H1 (cell line): ENCODE data around the gene STARD8. TPM values are rescaled to one million over a fixed set of nuclear protein-coding genes. Genes with fewer than 3 reads are reported as not detected.

ENCODE experiments used
- CTCF ChIA-PET: fragments of 300-600 bp; sonication (Branson Sonifier 250); formaldehyde crosslinking; loops from one replicate; lab custom pipeline; 2021; ENCODE audit not compliant: partially characterized antibody; lab: Charles Lee
- POLR2A ChIA-PET: fragments of 300-600 bp; sonication (Branson Sonifier 250); formaldehyde crosslinking; loops from one replicate; lab custom pipeline; 2021; ENCODE audit warnings: inconsistent platforms; ENCODE audit not compliant: partially characterized antibody; lab: Charles Lee
- DNase-seq, 2 experiments: peaks; one replicate each; pipeline versions ENCODE4 v3.0.0 to v3.0.0-alpha.2; 2010 to 2022; ENCODE audit warnings: low spot score in 2 of 2, low read depth in 1 of 2, mixed read lengths in 1 of 2
- FAIRE-seq: peaks from 2 replicates; lab custom pipeline; 2011; peaks lifted over from hg19 to GRCh38; lab: Jason Lieb, UNC
- H2AFZ ChIP-seq: 2 replicates; pipeline ENCODE4 v1.8.1; 2012; ENCODE audit warnings: low read length, inconsistent platforms
- H2AK5ac ChIP-seq: 2 replicates; pipeline ENCODE4 v1.6.1; 2013; ENCODE audit warnings: low read depth, low read length
- H2BK120ac ChIP-seq: replicated peaks from 2 replicates; pipeline ENCODE3; 2013; ENCODE audit warnings: low read depth, low read length, inconsistent platforms
- H2BK12ac ChIP-seq: 2 replicates; pipeline ENCODE4 v1.6.1; 2013; ENCODE audit warnings: low read depth, low read length
- H2BK15ac ChIP-seq: 2 replicates; pipeline ENCODE4 v1.6.1; 2013; ENCODE audit warnings: low read length
- H2BK20ac ChIP-seq: 2 replicates; pipeline ENCODE4 v1.6.1; 2013; ENCODE audit warnings: low read length
- H2BK5ac ChIP-seq: 2 replicates; pipeline ENCODE4 v1.6.1; 2013; ENCODE audit warnings: low read depth, low read length
- H3K14ac ChIP-seq: 2 replicates; pipeline ENCODE4 v1.6.1; 2013; ENCODE audit warnings: inconsistent platforms; ENCODE audit not compliant: insufficient read length
- H3K18ac ChIP-seq: 2 replicates; pipeline ENCODE4 v1.6.1; 2013; ENCODE audit warnings: low read length; ENCODE audit errors: extremely low read depth
- H3K23ac ChIP-seq: 2 replicates; pipeline ENCODE4 v1.6.1; 2013; ENCODE audit warnings: inconsistent platforms; ENCODE audit not compliant: insufficient read length
- H3K23me2 ChIP-seq: 2 replicates; pipeline ENCODE4 v1.6.1; 2013; ENCODE audit warnings: low read depth, low read length
- H3K27ac ChIP-seq: 2 replicates; pipeline ENCODE4 v1.6.1; 2011; ENCODE audit warnings: low read depth, low read length, inconsistent platforms
- H3K27me3 ChIP-seq, 4 experiments: replicated peaks in 1 of 4; 1 replicate in 1 of 4; 2 replicates in 3 of 4; pipeline versions ENCODE4 v1.6.1 to v1.8.1; 2011 to 2013; ENCODE audit warnings: low read length in 3 of 4, mild to moderate bottlenecking in 3 of 4, inconsistent platforms in 2 of 4, mixed read lengths in 2 of 4, moderate library complexity in 1 of 4; ENCODE audit not compliant: control insufficient read depth in 3 of 4, insufficient read depth in 3 of 4; ENCODE audit errors: extremely low read depth in 1 of 4
- H3K36me3 ChIP-seq, 4 experiments: 2 replicates each; pipeline versions ENCODE4 v1.6.1 to v1.8.1; 2011 to 2013; ENCODE audit warnings: mild to moderate bottlenecking in 4 of 4, low read length in 3 of 4, moderate library complexity in 2 of 4, control low read depth in 1 of 4, inconsistent platforms in 1 of 4; ENCODE audit not compliant: insufficient read depth in 4 of 4, control insufficient read depth in 2 of 4
- H3K4ac ChIP-seq: replicated peaks from 2 replicates; pipeline ENCODE3; 2013; ENCODE audit warnings: low read length, low read depth, mixed read lengths, inconsistent platforms; ENCODE audit not compliant: insufficient read length
- H3K4me1 ChIP-seq, 4 experiments: replicated peaks in 1 of 4; 1 replicate in 1 of 4; 2 replicates in 3 of 4; pipeline versions ENCODE4 v1.6.1 to v1.8.1; 2011 to 2013; ENCODE audit warnings: low read length in 3 of 4, inconsistent platforms in 2 of 4, mixed read lengths in 1 of 4; ENCODE audit not compliant: insufficient read depth in 4 of 4, control insufficient read depth in 3 of 4
- H3K4me2 ChIP-seq, 2 experiments: 2 replicates each; pipeline versions ENCODE4 v1.6.1 to v1.8.1; 2011 to 2013; ENCODE audit warnings: low read depth in 2 of 2, low read length in 2 of 2, control low read depth in 1 of 2, inconsistent platforms in 1 of 2, mild to moderate bottlenecking in 1 of 2; ENCODE audit not compliant: insufficient read depth in 1 of 2
- H3K4me3 ChIP-seq, 4 experiments: fragments of 200-600, 300-600 bp in 1 of 4; sonication (generic), shearing (Covaris generic), sonication (Bioruptor Twin) in 1 of 4; 2 replicates each; pipeline versions ENCODE4 v1.5.1 to v1.8.1; 2011 to 2016; ENCODE audit warnings: low read length in 4 of 4, low read depth in 3 of 4, control low read depth in 2 of 4, inconsistent platforms in 2 of 4, mild to moderate bottlenecking in 2 of 4, mixed read lengths in 1 of 4, moderate library complexity in 1 of 4; ENCODE audit not compliant: insufficient read depth in 2 of 4; ENCODE audit errors: extremely low read depth in 1 of 4
- H3K56ac ChIP-seq: replicated peaks from 2 replicates; pipeline ENCODE3; 2013; ENCODE audit warnings: low read depth, mild to moderate bottlenecking, mixed read lengths, low read length, inconsistent platforms; ENCODE audit not compliant: insufficient read length
- H3K79me1 ChIP-seq: 2 replicates; pipeline ENCODE4 v1.6.1; 2013; ENCODE audit warnings: low read depth, low read length, control low read depth
- H3K79me2 ChIP-seq, 2 experiments: 2 replicates each; pipeline versions ENCODE4 v1.6.1 to v1.8.1; 2012 to 2013; ENCODE audit warnings: low read length in 2 of 2, mild to moderate bottlenecking in 2 of 2, inconsistent platforms in 1 of 2; ENCODE audit not compliant: insufficient read depth in 2 of 2, control insufficient read depth in 1 of 2
- H3K9ac ChIP-seq, 4 experiments: replicated peaks in 1 of 4; 1 replicate in 1 of 4; 2 replicates in 3 of 4; pipeline versions ENCODE4 v1.6.1 to v1.8.1; 2011 to 2013; ENCODE audit warnings: low read depth in 3 of 4, low read length in 3 of 4, control low read depth in 2 of 4, mild to moderate bottlenecking in 2 of 4, moderate library complexity in 2 of 4, inconsistent platforms in 1 of 4; ENCODE audit errors: extremely low read depth in 1 of 4
- H3K9me3 ChIP-seq, 2 experiments: 2 replicates each; pipeline versions ENCODE4 v1.6.1 to v1.8.1; 2012 to 2013; ENCODE audit warnings: mild to moderate bottlenecking in 2 of 2, moderate library complexity in 2 of 2, control low read depth in 1 of 2, inconsistent platforms in 1 of 2, low read depth in 1 of 2, low read length in 1 of 2, mixed read lengths in 1 of 2; ENCODE audit not compliant: insufficient read depth in 2 of 2
- H4K20me1 ChIP-seq, 2 experiments: replicated peaks in 1 of 2; 2 replicates each; pipeline versions ENCODE3 to v1.8.1; 2011 to 2013; ENCODE audit warnings: inconsistent platforms in 2 of 2, low read length in 2 of 2, mild to moderate bottlenecking in 1 of 2; ENCODE audit not compliant: insufficient read depth in 2 of 2, control insufficient read depth in 1 of 2
- H4K5ac ChIP-seq: 2 replicates; pipeline ENCODE4 v1.6.1; 2013; ENCODE audit warnings: low read length, low read depth, mixed read lengths, inconsistent platforms; ENCODE audit not compliant: insufficient read length
- H4K8ac ChIP-seq: 2 replicates; pipeline ENCODE4 v1.8.0; 2013; ENCODE audit warnings: mild to moderate bottlenecking, moderate library complexity, low read length, inconsistent platforms; ENCODE audit not compliant: insufficient read depth; ENCODE audit errors: extremely low read depth
- H4K91ac ChIP-seq: replicated peaks from 2 replicates; pipeline ENCODE3; 2013; ENCODE audit warnings: low read length, mixed read lengths, inconsistent platforms; ENCODE audit not compliant: insufficient read length
- HDAC6 ChIP-seq: IDR thresholded peaks from one replicate; pipeline ENCODE4 v1.7.1; 2012; ENCODE audit warnings: low read depth, mild to moderate bottlenecking, inconsistent platforms, low read length, moderate library complexity
- KDM5A ChIP-seq: fragments of 200-600 bp; IDR thresholded peaks from 2 replicates; pipeline ENCODE4 v1.7.1; 2012; ENCODE audit warnings: mild to moderate bottlenecking, low read length, inconsistent platforms, mixed read lengths
- SRF ChIP-seq: IDR thresholded peaks from 2 replicates; pipeline ENCODE4 v1.6.1; 2011; ENCODE audit warnings: mild to moderate bottlenecking, low read depth, low read length, moderate library complexity
- WGBS, 2 experiments: shearing (Covaris generic) in 1 of 2; methylation state at CpG; one replicate each; pipeline versions ENCODE4 v1.1.6 to v1.1.7; 2013 to 2015; ENCODE audit warnings: low lambda C conversion rate in 2 of 2, mixed read lengths in 2 of 2, inconsistent platforms in 1 of 2, low coverage in 1 of 2, missing lambda C conversion rate in 1 of 2; ENCODE audit not compliant: insufficient replicate concordance in 2 of 2, insufficient coverage in 1 of 2, insufficient read length in 1 of 2; ENCODE audit errors: extremely low coverage in 1 of 2, missing lambda C conversion rate in 1 of 2; 5-methylcytosine and 5-hydroxymethylcytosine counted together
- polyA plus RNA-seq, 7 experiments: library from polyadenylated mRNA; depleted of rRNA in 3 of 7; stranded (reverse) in 5 of 7; unstranded in 2 of 7; fragments of >200 nt in 5 of 7; fragments of 200-250 nt in 2 of 7; gene quantifications; 1 replicate in 5 of 7; 2 replicates in 1 of 7; 4 replicates in 1 of 7; pipeline versions ENCODE4 v1.2.1 to v1.2.3, GENCODE V29; 2011 to 2013; ENCODE audit warnings: missing spikeins in 2 of 7, mixed read lengths in 2 of 7
- total RNA-seq: library from RNA; stranded (reverse); fragmentation: NEBNext Ultra II Directional; extraction: Animal tissue kit (Norgen Biotek cat#: 25700); gene quantifications from 2 replicates; pipeline ENCODE4 v1.2.1, GENCODE V29; 2021

STARD8 gene
- total and polyA plus RNA-seq, 2 of the 8 experiments (the other 6 are each of a cell fraction or from before 2014, with no cell fraction given): 1.8 to 3.8 TPM

- Histone ChIP-seq H2BK5ac (no peak overlapping the region), H3K27me3 (no peaks in the 10 kb centered on the region), H3K4ac (no peak overlapping the region), H4K8ac (no peak overlapping the region), H2AFZ (no peak overlapping the region), H3K23me2 (no peaks in the 10 kb centered on the region), H2BK15ac (no peak overlapping the region), H3K4me1 (no peaks in the 10 kb centered on the region), H3K56ac (no peak overlapping the region), H2BK12ac (no peak overlapping the region)
- CTCF ChIA-PET: interaction anchor here (0.6 to 1.3 kb wide), 3 partner anchors 8 to 136 kb away, joined by 3 to 5 read pairs (median 4); no protein-coding TSS in a partner anchor
- WGBS, 2 experiments: 84% methylated on average over 4 of the region's 4 CpGs; no CpG with 5 or more reads in 1 of the 2 experiments
- TF ChIP-seq HDAC6 (no peak), SRF (no peak), KDM5A (no peak)
- TF ChIP-seq, all 59 proteins: peak for 0
- Histone ChIP-seq H4K91ac (no peak overlapping the region), H3K4me3 (no peak overlapping the region), H4K5ac (no peak overlapping the region), H3K23ac (no peak overlapping the region), H4K20me1 (no peaks in the 10 kb centered on the region), H2BK120ac (no peak overlapping the region), H3K36me3 (no peaks in the 10 kb centered on the region), H3K27ac (no peak overlapping the region), H3K4me2 (no peak overlapping the region), H2BK20ac (no peak overlapping the region), H3K18ac (no peak overlapping the region), H3K9ac (no peak overlapping the region), H3K79me1 (no peaks in the 10 kb centered on the region), H3K9me3 (no peaks in the 10 kb centered on the region), H2AK5ac (no peak overlapping the region), H3K79me2 (no peaks in the 10 kb centered on the region), H3K14ac (no peak overlapping the region)
- no peak for DNase-seq
- no peak for FAIRE-seq
- POLR2A ChIA-PET: interaction anchor here (0.6 kb wide), 2 partner anchors 21 to 251 kb away, joined by 3 to 4 read pairs; no protein-coding TSS in a partner anchor
These were observed 80.2 kb downstream of the STARD8 start for GRCh38 chrX:68727696-68728095.
